SHP77 (cell line): Measurements from ENCODE around the gene PPP4R1.

Source experiments
- DNase-seq, 2 experiments: peaks; one replicate each; lab custom pipeline; 2025; lab: John Stamatoyannopoulos, UW

PPP4R1 gene

GRCh38 chr18:9547782-9548181 lies 66.6 kb downstream of the PPP4R1 start:
- peak; percentile 26 to 32 for DNase-seq

DNA sequence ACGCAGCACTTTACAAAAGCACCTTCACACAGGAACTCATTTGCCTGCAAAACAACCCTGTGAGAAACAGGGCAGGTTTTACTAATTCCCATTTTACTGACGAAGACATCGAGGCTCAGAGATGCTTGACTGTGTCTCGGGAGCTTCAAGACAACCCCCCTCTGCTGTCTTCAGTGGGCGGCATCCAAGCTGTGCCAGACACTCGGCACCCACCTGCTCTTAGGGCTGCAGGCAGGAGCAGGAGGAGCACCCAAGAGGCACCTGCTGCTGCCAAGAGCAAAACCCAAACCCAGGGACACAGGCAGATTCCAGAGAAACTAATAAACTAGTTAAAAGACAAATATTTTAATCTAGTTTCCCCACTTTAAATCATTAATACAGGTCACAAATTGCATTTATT lies 67.9 kb downstream of the PPP4R1 start:
- no peak for DNase-seq

- no peak for DNase-seq
Observed at GRCh38 chr18:9545029-9545428, 69.3 kb downstream of the PPP4R1 start.

- DNase-seq = no peak
Observed at GRCh38 chr18:9542924-9543323, 71.4 kb downstream of the PPP4R1 start.

- no peak for DNase-seq
Observed at GRCh38 chr18:9539938-9540337, 74.4 kb downstream of the PPP4R1 start.

- no peak for DNase-seq
Observed at GRCh38 chr18:9539283-9539682, 75.1 kb downstream of the PPP4R1 start.

DNA sequence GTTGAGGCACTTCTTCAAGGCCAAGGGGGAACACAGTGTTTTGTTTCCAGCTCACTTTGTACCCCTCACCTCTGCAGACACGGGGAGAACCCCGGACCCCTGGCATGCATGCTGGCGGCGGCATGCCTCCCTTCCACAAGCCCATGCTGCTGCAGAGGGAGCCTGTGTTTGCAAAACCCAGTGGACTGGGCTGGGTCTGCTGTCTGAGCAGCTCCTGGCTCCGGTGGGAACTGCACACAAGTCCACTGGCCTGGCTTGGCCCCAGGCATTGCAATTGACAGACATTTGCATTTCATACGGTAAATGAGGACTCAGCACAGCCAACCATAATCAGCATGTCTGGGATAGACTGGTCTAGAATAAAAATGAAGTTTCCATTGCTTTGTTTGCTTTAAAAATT lies 76.7 kb downstream of the PPP4R1 start:
- DNase-seq = no peak

- DNase-seq = no peak
Observed at GRCh38 chr18:9536354-9537152, 77.8 kb downstream of the PPP4R1 start.

DNA sequence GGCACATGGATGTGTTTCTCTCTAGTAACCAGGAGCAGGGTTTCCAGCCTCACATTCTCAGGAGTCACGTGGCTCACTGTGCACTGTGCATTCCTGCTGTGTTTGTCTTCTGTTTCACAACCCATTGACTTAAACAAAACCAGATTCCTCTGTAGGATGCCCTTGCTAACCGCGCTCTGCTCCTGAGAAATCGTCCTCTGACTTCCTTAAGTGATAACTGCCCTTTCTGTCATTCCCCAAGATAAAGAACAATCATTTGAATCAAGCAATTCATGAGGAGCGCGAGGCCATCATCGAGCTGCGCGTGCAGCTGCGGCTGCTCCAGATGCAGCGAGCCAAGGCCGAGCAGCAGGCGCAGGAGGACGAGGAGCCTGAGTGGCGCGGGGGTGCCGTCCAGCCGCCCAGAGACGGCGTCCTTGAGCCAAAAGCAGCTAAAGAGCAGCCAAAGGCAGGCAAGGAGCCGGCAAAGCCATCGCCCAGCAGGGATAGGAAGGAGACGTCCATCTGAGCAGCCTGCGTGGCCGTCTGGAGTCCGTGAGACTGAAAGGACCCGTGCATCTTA lies 78.8 kb downstream of the PPP4R1 start:
- no peak for DNase-seq

DNA sequence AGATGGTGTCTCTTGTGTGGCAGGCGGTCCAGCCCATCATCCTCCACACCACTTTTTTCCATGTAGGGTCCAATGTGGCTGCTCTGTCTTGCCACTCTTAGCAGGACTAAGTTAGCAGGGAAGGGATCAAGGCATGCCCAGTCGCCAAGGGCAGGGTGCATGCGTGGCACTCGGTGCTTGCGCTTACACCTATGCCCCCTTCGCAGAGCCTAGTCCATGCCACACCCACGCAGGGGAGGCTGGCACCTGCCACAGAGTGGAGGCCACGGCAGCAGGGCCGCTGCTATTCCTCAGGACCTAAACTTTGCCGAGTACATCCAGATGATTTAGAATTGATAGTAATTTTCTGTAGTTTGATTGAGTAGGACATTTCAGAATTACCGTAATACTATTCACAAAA lies 79.5 kb downstream of the PPP4R1 start:
- no peak for DNase-seq

- no peak for DNase-seq
Observed at GRCh38 chr18:9531791-9532410, 82.5 kb downstream of the PPP4R1 start.

DNA sequence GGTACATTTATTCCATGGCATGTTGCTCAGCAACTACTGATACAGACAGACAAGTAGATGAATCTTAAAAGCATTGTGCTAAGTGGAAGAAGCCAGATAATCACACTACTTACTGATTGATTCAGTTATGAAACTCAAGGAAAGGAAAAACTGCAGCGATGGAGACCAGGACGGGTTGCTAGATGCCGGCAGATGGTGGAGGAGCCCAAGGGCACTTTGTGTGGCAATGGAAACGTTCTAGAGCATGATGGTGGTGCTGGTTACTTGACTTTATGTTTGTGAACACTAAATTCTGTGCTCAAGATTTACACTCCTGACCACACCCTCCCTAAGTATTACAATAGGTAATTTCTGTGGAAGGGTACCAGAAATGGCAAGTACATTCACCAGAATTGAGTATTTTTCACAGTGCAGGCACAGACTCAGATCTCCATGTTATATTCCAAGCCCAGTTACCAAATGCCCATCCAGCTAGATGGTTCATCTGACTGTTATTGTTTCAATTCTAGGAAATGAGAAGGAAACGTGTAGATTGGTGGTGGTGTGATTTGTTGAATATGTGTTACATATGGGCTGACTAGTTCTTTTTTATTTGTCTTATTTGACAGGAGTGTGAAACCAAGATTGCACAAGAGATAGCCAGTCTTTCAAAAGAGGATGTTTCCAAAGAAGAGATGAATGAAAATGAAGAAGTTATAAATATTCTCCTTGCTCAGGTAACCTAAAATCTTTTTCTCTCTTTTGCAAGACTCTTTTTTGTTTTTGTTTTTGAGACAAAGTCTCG lies 83.9 kb downstream of the PPP4R1 start:
- no peak for DNase-seq

DNA sequence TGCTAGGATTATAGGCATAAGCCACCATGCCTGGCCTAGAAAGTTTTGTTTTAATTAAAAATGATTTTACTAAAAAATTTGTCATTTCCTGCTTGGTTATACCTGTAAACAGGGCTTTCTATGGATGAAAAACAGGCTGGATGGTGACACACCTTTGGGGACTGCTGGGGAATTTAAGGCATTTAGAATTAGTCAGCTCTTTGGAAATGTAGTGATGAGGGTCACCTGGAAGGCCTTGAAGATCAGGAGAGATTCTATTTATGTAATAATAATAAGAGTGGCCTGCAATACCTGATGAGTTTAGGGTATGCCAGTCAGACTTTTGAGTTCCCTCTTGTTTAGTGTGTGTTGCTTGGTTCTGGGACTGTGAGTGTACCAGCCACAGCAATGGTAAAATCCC lies 87.9 kb downstream of the PPP4R1 start:
- no peak for DNase-seq

DNA sequence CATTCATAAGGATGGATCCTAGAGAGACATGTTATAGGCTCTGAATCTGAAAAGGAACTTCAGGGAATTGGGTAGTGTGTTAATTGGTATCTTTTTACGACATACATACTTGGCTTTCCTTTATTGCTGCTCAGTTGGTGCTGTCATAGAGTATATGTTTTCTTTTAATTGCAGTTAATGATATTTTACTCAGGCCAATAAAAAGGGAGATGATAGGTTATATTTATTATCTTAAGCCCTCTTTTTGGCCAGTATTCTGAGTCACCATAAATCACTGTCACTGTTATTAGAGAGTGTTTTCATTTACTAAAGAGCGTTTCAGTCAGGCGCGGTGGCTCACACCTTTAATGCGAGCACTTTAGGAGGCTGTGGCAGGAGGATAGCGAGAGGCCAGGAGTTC lies 91.4 kb downstream of the PPP4R1 start:
- no peak for DNase-seq

DNA sequence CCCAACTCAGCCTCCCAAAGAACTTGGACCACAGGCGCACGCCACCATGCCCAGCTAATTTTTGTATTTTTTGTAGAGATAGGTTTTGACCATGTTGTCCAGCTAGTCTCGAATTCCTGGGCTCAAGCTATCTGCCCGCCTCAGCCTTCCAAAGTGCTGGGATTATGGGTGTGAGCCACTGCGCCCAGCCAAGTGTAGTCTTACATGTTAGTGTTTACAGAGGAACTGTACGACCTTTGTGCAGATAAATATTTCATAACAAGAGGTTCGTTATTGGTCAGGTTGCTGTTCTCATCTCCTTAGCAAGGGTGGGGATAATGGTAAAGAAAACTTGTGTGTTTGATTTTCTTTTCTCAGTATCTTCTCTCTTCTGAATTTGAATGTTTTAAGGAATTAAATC lies 92.6 kb downstream of the PPP4R1 start:
- DNase-seq = no peak

DNA sequence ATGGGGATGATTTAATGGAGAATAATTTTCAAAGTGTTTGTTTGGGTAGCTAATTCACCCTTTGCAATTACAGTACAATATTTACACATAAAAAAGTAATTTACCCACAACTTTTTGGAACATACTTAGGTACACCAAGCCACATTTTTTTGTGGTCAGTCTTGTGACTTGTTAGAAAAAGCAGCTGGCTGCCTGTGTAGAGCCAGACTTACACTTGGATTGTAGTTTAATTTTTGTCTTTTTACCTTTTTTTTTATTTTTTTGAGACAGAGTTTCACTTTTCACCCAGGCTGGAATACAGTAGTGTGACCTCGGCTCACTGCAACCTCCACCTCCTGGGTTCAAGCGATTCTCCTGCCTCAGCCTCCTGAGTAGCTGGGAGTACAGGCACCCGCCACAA lies 93.7 kb downstream of the PPP4R1 start:
- DNase-seq = no peak

- DNase-seq = no peak
Observed at GRCh38 chr18:9519399-9519798, 95.0 kb downstream of the PPP4R1 start.

DNA sequence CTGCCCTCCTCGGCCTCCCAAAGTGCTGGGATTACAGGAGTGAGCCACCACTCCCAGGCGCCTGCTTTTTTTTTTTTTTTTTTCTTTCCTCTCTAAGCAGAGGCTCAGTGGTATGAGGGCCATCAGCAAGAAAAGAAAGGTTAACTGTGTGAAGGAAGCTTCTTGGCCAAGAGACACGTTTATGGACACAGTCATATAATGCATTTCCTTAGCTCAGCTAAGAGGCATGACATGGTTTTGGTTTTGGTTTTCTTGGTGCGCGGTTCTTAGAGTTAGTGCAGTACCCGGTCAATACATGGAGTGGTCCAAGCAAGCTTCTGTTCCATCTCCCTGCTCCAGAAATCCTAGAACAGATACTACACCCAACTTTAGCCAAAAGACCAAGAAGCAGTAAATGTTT lies 96.5 kb downstream of the PPP4R1 start:
- DNase-seq = no peak

- DNase-seq = peak in 1 of 2 experiments; percentile 14
Observed at GRCh38 chr18:9516437-9517064, 97.8 kb downstream of the PPP4R1 start.

- DNase-seq = no peak
Observed at GRCh38 chr18:9513971-9514512, 100.3 kb downstream of the PPP4R1 start.

GRCh38 chr18:9508446-9509025 lies 105.8 kb downstream of the PPP4R1 start:
- DNase-seq = no peak
